PFSK-1 (cell line): Measurements from ENCODE around the gene RASIP1.

Experiments
- FOXP2 ChIP-seq: optimal IDR thresholded peaks from 2 replicates; pipeline ENCODE3; 2011; ENCODE audit warnings: borderline replicate concordance, control low read depth, inconsistent platforms; ENCODE audit not compliant: insufficient read depth; ENCODE audit errors: extremely low read length, extremely low read depth
- POLR2AphosphoS5 ChIP-seq: IDR thresholded peaks from 2 replicates; pipeline ENCODE4 v1.6.1; 2012; ENCODE audit warnings: low read depth, mild to moderate bottlenecking, control low read depth, low read length, moderate library complexity
- REST ChIP-seq, 2 experiments: IDR thresholded peaks; 2 replicates each; pipeline versions ENCODE4 v1.6.1 to v1.8.0; 2011 to 2012; ENCODE audit warnings: low read depth in 2 of 2, low read length in 2 of 2, control low read depth in 1 of 2, inconsistent platforms in 1 of 2, mild to moderate bottlenecking in 1 of 2, moderate library complexity in 1 of 2; ENCODE audit not compliant: insufficient read depth in 1 of 2
- SIN3A ChIP-seq: IDR thresholded peaks from 2 replicates; pipeline ENCODE4 v1.6.1; 2012; ENCODE audit warnings: mild to moderate bottlenecking, low read length, moderate library complexity, borderline replicate concordance; ENCODE audit not compliant: insufficient read depth
- TAF1 ChIP-seq: IDR thresholded peaks from 2 replicates; pipeline ENCODE4 v1.6.1; 2012; ENCODE audit warnings: low read length, control low read depth, borderline replicate concordance; ENCODE audit not compliant: insufficient read depth

GRCh38 chr19:48719263-48720171, 20.9 kb downstream of the RASIP1 start, which contains the start of gene MAMSTR:
- TF ChIP-seq REST (IDR thresholded peaks at IDR 0.05; ENCODE audit: insufficient read depth in 1 of 2, low read depth in 2 of 2, low read length in 2 of 2), result no peak
- no peak for TF ChIP-seq TAF1
- no peak for TF ChIP-seq POLR2AphosphoS5
- no peak for TF ChIP-seq SIN3A
- TF ChIP-seq FOXP2, result no peak
